ENCODE results near the gene MPC1.
"Not testable (repeated sequence)": the region's sequence is repeated elsewhere in the genome, so short reads cannot be mapped to it uniquely, and the experiment has no call there.

The MPC1 gene

GRCh38 chr6:166406197-166406596, 23.5 kb upstream of the MPC1 start:
- DNase-seq (ENCODE audit: low read depth), result no peak

DNA sequence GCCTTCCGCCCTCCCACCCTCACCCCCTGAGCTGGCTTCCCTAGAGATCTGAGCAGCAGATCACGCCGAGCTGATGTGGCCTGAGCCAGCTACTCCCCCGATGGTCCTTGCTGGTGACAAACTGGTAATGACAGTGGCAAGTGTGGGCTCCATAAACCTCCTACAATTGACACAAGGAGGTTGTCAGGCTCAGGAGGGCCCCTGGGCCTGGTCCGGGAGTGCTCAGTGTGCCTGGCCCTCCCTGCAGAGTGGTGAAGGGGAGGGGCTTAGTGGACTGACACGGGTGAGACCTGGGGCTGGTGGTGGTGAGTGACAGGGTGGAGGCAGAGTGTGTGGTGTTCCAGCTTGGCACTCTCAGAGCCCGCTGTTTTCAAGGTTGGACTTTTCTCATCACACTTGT, 22.6 kb upstream of the MPC1 start:
- DNase-seq (ENCODE audit: low read depth), result no peak

DNA sequence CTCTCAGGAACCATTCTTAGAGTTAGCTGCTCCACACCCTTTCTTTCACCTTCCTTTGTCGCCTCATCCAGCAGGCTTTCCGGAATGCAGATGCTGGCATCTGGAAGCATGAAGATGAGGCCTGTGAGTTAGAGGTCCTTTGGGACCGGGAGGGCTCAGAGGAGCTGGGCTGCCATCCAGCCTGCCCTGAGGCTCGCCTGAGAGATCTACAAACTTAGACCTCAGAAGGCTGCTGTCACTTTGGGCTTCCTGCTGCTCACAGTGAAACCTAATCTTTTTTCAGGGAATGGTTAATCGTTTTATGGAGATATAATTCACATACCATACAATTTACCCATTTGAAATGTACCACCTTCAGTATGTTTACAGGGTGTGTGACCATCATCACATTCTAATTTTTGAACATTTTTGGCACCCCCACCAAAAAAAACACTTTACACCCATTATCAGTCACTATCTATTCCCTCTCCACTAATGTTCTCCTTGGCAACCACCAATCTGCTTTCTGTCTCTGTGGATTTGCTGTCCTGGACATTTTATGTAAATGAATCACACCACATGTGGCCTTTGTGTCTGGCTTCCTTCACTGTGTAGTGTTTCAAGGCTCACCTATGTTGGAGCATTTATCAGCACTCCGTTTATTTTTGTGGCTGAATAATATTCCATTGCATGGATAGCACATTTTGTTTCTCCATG, 20.0 kb upstream of the MPC1 start:
- no peak for DNase-seq (ENCODE audit: low read depth)

- DNase-seq (ENCODE audit: low read depth), result peak; percentile 47
Measured at GRCh38 chr6:166400649-166401250, 18.0 kb upstream of the MPC1 start.

GRCh38 chr6:166400181-166400580, 17.4 kb upstream of the MPC1 start:
- no peak for DNase-seq (ENCODE audit: low read depth)

- DNase-seq (ENCODE audit: low read depth), result no peak
Measured at GRCh38 chr6:166398348-166398747, 15.6 kb upstream of the MPC1 start.

DNA sequence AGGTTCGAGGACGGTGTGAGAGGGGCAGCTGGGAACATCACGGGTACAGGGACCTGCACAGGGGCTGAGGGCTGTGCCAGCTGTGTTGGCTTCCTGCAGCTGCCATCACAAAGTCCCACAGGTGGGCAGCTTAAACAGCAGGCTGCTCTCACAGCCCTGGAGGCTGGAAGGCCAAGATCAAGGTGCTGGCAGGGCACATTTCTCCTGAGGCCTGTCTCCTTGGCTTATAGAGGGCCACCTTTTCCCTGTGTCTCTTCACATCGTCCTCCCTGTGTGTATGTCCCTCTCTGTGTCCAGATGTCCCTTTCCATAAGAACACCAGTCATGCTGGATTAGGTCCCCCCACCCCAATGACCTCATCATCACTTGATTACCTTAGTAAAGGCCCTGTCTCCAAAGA, 15.1 kb upstream of the MPC1 start:
- no peak for DNase-seq (ENCODE audit: low read depth)

GRCh38 chr6:166395778-166396177, 13.0 kb upstream of the MPC1 start:
- DNase-seq (ENCODE audit: low read depth), result no peak

GRCh38 chr6:166395351-166395750, 12.6 kb upstream of the MPC1 start:
- no peak for DNase-seq (ENCODE audit: low read depth)

GRCh38 chr6:166394036-166394892, 11.5 kb upstream of the MPC1 start:
- DNase-seq (ENCODE audit: low read depth), result no peak

DNA sequence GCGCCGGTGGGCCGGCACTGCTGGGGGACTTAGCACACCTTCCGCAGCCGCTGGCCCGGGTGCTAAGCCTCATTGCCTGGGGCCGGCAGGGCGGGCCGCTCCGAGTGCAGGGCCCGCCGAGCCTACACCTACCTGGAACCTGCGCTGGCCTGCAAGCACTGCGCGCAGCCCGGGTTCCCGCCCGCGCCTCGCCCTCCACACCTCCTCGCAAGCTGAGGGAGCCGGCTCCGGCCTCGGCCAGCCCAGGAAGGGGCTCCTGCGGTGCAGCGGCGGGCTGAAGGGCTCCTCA, 10.7 kb upstream of the MPC1 start:
- no peak for DNase-seq (ENCODE audit: low read depth)

GRCh38 chr6:166392755-166393534, 10.2 kb upstream of the MPC1 start:
- DNase-seq (ENCODE audit: low read depth), result not testable (repeated sequence)

- DNase-seq (ENCODE audit: low read depth), result no peak
Measured at GRCh38 chr6:166389119-166389518, 6.4 kb upstream of the MPC1 start.

- no peak for DNase-seq (ENCODE audit: low read depth)
Measured at GRCh38 chr6:166388290-166389004, 5.7 kb upstream of the MPC1 start.

DNA sequence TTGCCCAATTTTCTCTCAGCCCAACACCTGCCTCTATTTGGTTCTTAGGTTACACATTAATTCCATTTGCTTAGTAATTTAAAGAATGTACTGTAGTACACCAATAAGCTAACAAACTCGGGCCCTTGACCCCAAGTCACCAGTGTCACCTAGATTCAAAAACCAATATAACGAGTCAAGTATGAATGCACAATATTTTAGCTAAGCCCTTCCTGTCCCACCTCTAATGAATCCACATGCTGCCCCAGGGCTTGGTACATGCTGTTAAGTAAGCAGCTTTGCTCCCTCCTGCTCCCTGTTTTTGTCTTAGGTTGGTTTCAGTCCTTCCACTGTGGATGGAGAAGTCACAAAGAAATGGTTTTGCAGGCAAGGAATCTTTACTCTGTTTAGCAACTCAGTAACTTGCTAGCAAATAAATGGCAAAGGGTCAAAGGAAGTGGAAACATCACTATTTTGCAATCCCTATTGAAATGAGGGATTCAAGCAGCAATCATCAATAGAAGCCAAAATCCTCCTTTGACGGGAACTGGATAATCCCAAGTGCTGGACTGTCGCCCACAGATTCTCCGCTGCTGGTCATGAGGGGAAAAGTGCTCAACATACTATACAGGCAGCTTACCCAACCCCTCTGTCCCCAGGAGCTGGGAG, 5.0 kb upstream of the MPC1 start:
- no peak for DNase-seq (ENCODE audit: low read depth)

- DNase-seq (ENCODE audit: low read depth), result not testable (repeated sequence)
Measured at GRCh38 chr6:166387098-166387497, 4.4 kb upstream of the MPC1 start.

DNA sequence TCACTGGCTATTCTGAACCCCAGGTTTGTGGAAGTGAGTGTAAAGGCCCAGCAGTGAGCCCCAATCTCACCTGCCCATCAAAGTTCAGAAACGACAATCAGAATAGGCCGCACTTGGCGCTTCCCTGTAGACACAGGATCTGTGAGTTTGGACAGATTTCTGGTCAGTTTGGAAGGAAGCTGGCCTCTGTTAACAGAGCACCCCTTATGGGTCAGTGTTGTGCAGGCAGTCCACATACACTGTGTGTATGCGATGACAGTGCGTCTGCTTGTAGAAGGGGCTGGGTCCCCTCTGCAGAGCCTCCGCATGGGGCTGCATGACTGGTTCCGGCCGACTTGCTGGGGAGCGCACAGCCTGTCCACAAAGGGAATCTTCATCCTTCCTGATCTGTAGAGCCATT, 3.4 kb upstream of the MPC1 start:
- DNase-seq (ENCODE audit: low read depth), result no peak

GRCh38 chr6:166383802-166384363, 1.1 kb upstream of the MPC1 start:
- DNase-seq (ENCODE audit: low read depth), result peak; percentile 12

DNA sequence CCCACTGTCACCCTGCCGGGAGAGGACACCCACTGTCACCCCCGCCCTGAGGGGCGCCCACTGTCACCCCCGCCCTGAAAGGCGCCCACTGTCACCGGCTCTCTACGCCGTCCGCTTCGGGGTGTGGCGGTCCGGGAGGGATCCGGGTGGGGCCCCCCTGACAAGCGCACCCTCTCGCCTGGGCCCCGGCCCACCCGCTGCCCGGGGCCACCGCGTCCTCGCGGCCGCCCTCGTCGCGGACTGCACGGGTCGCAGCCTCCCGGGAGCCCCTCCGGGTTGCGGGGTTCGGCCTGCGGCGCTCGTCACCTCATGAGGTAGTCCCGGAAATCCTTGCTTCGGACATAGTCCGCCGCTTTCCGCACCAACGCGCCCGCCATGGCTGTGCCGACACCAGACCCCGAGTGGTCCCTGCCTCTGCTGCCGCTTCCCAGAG, 224 bp downstream of the MPC1 start:
- peak; percentile 13 for DNase-seq (ENCODE audit: low read depth)

GRCh38 chr6:166381733-166382499, 824 bp downstream of the MPC1 start:
- peak; percentile 41 for DNase-seq (ENCODE audit: low read depth)

Data from T follicular helper cell (primary cell).